ENCODE data around the gene METTL21C. TPM values are rescaled to one million over a fixed set of nuclear protein-coding genes. Genes with fewer than 3 reads are reported as not detected.

Gene METTL21C
- total and polyA plus RNA-seq, 4 experiments from 2014 or later: not detected

- Mint-ChIP-seq H3K4me3 (no peak overlapping the region), H3K36me3 (peaks cover 68 to 94% of the 10 kb centered on the region in 2 donors), H3K27me3 (no peaks in the 10 kb centered on the region), H3K4me1 (peaks cover 0 to 4% (median under 1%) of the 10 kb centered on the region in 4 donors), H3K27ac (peak overlapping the region in 2 of 7 donors; percentile 47 to 56), H3K9me3 (no peaks in the 10 kb centered on the region)
- Histone ChIP-seq H3K9me3 (ENCODE audit: control insufficient read depth in 1 of 2, low read length in 2 of 2) (no peaks in the 10 kb centered on the region), H3K27me3 (ENCODE audit: insufficient read depth, low read length) (no peaks in the 10 kb centered on the region), H3K4me3 (ENCODE audit: low read length in 2 of 2) (no peak overlapping the region), H3K27ac (ENCODE audit: low read depth, low read length) (no peak overlapping the region), H3K36me3 (ENCODE audit: insufficient read depth, low read length) (peaks cover 72% of the 10 kb centered on the region), H3K4me1 (ENCODE audit: insufficient read depth, low read length) (no peaks in the 10 kb centered on the region)
- intact Hi-C loops (cut with micrococcal nuclease): no loop called here
- POLR2A ChIA-PET (ENCODE audit: partially characterized antibody): interaction anchor here (5.1 kb wide), 1 partner anchor 47 kb away, joined by 18 read pairs; no protein-coding TSS in a partner anchor
- CTCF ChIA-PET (ENCODE audit: partially characterized antibody): interaction anchor here (1.1 to 1.3 kb wide), 2 partner anchors 14 to 60 kb away, joined by 3 to 4 read pairs; no protein-coding TSS in a partner anchor
- DNase-seq: no peak
These were observed 56.1 kb downstream of the METTL21C start for GRCh38 chr13:102638741-102639140.

Other genes starting within 250 kb of the METTL21C start
- gene TPP2, start 98.1 kb downstream of the METTL21C start, total RNA-seq: 100 to 1,000 TPM; 117 TPM
- gene TPP2, start 98.1 kb downstream of the METTL21C start, polyA plus RNA-seq: 10 to 100 TPM; 42.8 to 57.8 TPM
- 1 to 10 TPM; 9.2 to 9.3 TPM for gene TEX30, start 78.7 kb upstream of the METTL21C start, total RNA-seq
- gene TEX30, start 78.7 kb upstream of the METTL21C start, polyA plus RNA-seq: 10 to 100 TPM; 20.0 to 20.8 TPM
- gene POGLUT2, start 103.9 kb upstream of the METTL21C start, total RNA-seq: 1 to 10 TPM; 1.2 to 1.3 TPM
- 1 to 10 TPM in 1 of 2 donors, under 1 TPM in 1; 0.48 to 1.9 TPM for gene POGLUT2, start 103.9 kb upstream of the METTL21C start, polyA plus RNA-seq
- gene BIVM, start 104.1 kb upstream of the METTL21C start, total RNA-seq: 10 to 100 TPM in 1 of 2 experiments, 1 to 10 TPM in 1; 9.9 to 10.9 TPM
- gene BIVM, start 104.1 kb upstream of the METTL21C start, polyA plus RNA-seq: 1 to 10 TPM; 7.4 to 9.6 TPM
- gene ERCC5, start 151.0 kb upstream of the METTL21C start, total RNA-seq: 100 to 1,000 TPM; 134 to 136 TPM
- 10 to 100 TPM; 23.6 to 62.6 TPM for gene ERCC5, start 151.0 kb upstream of the METTL21C start, polyA plus RNA-seq